ENCODE results near the gene MTHFD1L.
"Not testable (repeated sequence)": the region's sequence is repeated elsewhere in the genome, so short reads cannot be mapped to it uniquely, and the experiment has no call there.

MTHFD1L gene

GRCh38 chr6:150865406-150866146, at the start of gene MTHFD1L:
MTHFD1L (plus strand) TSS chr6:150865702; CDS start chr6:150865823, 121 bp downstream.
- DNase-seq (ENCODE audit: low read depth): peak; percentile 57

- DNase-seq (ENCODE audit: low read depth): not testable (repeated sequence)
Observed at GRCh38 chr6:150816554-150816953, 48.9 kb upstream of the MTHFD1L start.

GRCh38 chr6:150822932-150823331, 42.6 kb upstream of the MTHFD1L start:
- no peak for DNase-seq (ENCODE audit: low read depth)

GRCh38 chr6:150826788-150827187, 38.7 kb upstream of the MTHFD1L start:
- no peak for DNase-seq (ENCODE audit: low read depth)

- not testable (repeated sequence) for DNase-seq (ENCODE audit: low read depth)
Observed at GRCh38 chr6:150828107-150828506, 37.4 kb upstream of the MTHFD1L start.

GRCh38 chr6:150830439-150831165, 34.9 kb upstream of the MTHFD1L start:
- DNase-seq (ENCODE audit: low read depth): no peak

- no peak for DNase-seq (ENCODE audit: low read depth)
Observed at GRCh38 chr6:150831577-150831976, 33.9 kb upstream of the MTHFD1L start.

- DNase-seq (ENCODE audit: low read depth): no peak
Observed at GRCh38 chr6:150835620-150836019, 29.9 kb upstream of the MTHFD1L start.

GRCh38 chr6:150840185-150840584, 25.3 kb upstream of the MTHFD1L start:
- DNase-seq (ENCODE audit: low read depth): no peak

GRCh38 chr6:150841189-150841588, 24.3 kb upstream of the MTHFD1L start:
- DNase-seq (ENCODE audit: low read depth): no peak

GRCh38 chr6:150841697-150842096, 23.8 kb upstream of the MTHFD1L start:
- DNase-seq (ENCODE audit: low read depth): no peak

GRCh38 chr6:150844371-150844770, 21.1 kb upstream of the MTHFD1L start:
- DNase-seq (ENCODE audit: low read depth): no peak

- DNase-seq (ENCODE audit: low read depth): no peak
Observed at GRCh38 chr6:150846641-150847040, 18.9 kb upstream of the MTHFD1L start.

GRCh38 chr6:150848400-150848799, 17.1 kb upstream of the MTHFD1L start:
- DNase-seq (ENCODE audit: low read depth): no peak

- DNase-seq (ENCODE audit: low read depth): not testable (repeated sequence)
Observed at GRCh38 chr6:150854392-150854791, 11.1 kb upstream of the MTHFD1L start.

GRCh38 chr6:150855171-150855570, 10.3 kb upstream of the MTHFD1L start:
- not testable (repeated sequence) for DNase-seq (ENCODE audit: low read depth)

GRCh38 chr6:150857062-150857944, 8.2 kb upstream of the MTHFD1L start:
- DNase-seq (ENCODE audit: low read depth): no peak

- no peak for DNase-seq (ENCODE audit: low read depth)
Observed at GRCh38 chr6:150857945-150858308, 7.6 kb upstream of the MTHFD1L start.

GRCh38 chr6:150861448-150862168, 3.9 kb upstream of the MTHFD1L start:
- DNase-seq (ENCODE audit: low read depth): not testable (repeated sequence)

- DNase-seq (ENCODE audit: low read depth): no peak
Observed at GRCh38 chr6:150863213-150863928, 2.1 kb upstream of the MTHFD1L start.

- no peak for DNase-seq (ENCODE audit: low read depth)
Observed at GRCh38 chr6:150865043-150865405, 478 bp upstream of the MTHFD1L start.
